Activated T-helper 1 cell treated with anti-CD3 and anti-CD28 coated beads, Interleukin-12 subunit alpha, Interleukin-12 subunit beta, Interleukin-2, Interleukin-4 antibody, amounts not matched to agents 30 ng/mL and 10 ng/mL and 1 ng/mL, durations not matched to agents 14 hours and 24 hours and 36 hours (primary cell): ENCODE results near the gene MTM1. TPM values are rescaled to one million over a fixed set of nuclear protein-coding genes. Genes with fewer than 3 reads are reported as not detected.

Experiments used
- DNase-seq: peaks from one replicate; pipeline ENCODE4 v3.0.0; 2021; ENCODE audit warnings: low spot score
- H3K27ac Mint-ChIP-seq: one replicate; pipeline ENCODE4 v1.8.0; 2021; ENCODE audit warnings: mild to moderate bottlenecking, mixed read lengths
- H3K27me3 Mint-ChIP-seq: one replicate; pipeline ENCODE4 v1.8.0; 2022; ENCODE audit warnings: mild to moderate bottlenecking, moderate library complexity, mixed read lengths; ENCODE audit not compliant: insufficient read depth
- H3K36me3 Mint-ChIP-seq: one replicate; pipeline ENCODE4 v1.8.0; 2021; ENCODE audit warnings: low read depth, mixed read lengths
- H3K4me1 Mint-ChIP-seq: one replicate; pipeline ENCODE4 v1.8.0; 2021; ENCODE audit warnings: low read depth, mixed read lengths
- H3K4me3 Mint-ChIP-seq: one replicate; pipeline ENCODE4 v1.8.0; 2021; ENCODE audit warnings: mild to moderate bottlenecking, moderate library complexity, mixed read lengths
- H3K9me3 Mint-ChIP-seq: one replicate; pipeline ENCODE4 v1.8.0; 2021; ENCODE audit warnings: mixed read lengths
- intact Hi-C: fragments of 100-400 bp; cut with micrococcal nuclease; formaldehyde crosslinking; loops from one replicate; pipeline ENCODE4 v1.15.1; 2024
- total RNA-seq: library from RNA; stranded (reverse); gene quantifications from 2 replicates; pipeline ENCODE4 v1.2.3, GENCODE V29; 2022

The MTM1 gene
- total RNA-seq, 1 donor from 2014 or later, result 24.1 TPM

DNA sequence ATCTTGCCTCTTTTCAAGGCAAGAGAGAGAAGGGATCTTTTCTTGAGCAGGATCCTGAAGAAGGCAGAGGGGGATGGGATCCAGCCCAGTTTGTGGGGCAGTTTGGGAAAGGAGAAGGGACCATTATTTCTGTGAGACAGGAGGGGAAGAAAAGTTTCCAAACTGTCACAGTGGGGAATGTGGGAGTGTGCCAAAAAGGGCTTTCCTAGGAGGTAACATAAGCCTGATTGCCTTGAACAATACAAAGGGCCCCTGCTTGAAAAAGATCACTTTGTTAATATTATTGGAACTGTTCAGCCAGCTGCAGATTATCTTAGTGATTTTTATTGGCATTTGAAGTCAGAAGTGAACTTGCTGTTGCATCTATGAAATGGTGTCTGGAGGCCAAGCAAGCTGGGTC is 55.2 kb downstream of the MTM1 start:
- intact Hi-C loops, result no loop called here

DNA sequence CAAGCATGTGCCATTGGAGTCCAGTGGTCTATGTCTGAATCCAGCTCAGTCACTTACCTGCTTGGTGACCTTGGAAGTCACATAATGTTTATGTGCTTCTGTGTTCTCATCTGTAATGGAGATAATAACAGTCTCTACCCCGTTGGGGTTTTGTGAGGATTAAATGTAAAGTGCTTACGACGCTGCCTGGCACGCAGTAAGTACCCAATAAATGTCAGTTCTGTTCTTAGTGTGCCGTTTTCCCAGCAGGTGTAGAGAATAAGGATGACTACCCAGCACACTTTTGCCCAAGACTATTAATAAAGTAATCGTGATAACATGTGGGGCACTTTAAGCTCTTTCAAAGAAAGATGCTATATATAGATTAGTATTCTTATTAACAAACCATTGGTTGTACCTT is 56.7 kb downstream of the MTM1 start:
- no peak for DNase-seq
- Mint-ChIP-seq H3K4me3 (no peak overlapping the region), H3K4me1 (peaks cover 4% of the 10 kb centered on the region), H3K27me3 (no peaks in the 10 kb centered on the region), H3K36me3 (peaks cover 39% of the 10 kb centered on the region), H3K9me3 (no peaks in the 10 kb centered on the region), H3K27ac (no peak overlapping the region)
- intact Hi-C loops, result no loop called here

More for the DNA sequence above, 55.2 kb downstream of the MTM1 start:
- Mint-ChIP-seq H3K4me3 (no peak overlapping the region), H3K9me3 (no peaks in the 10 kb centered on the region), H3K36me3 (peaks cover 41% of the 10 kb centered on the region), H3K27ac (no peak overlapping the region), H3K27me3 (no peaks in the 10 kb centered on the region), H3K4me1 (peaks cover 4% of the 10 kb centered on the region)
- no peak for DNase-seq

DNA sequence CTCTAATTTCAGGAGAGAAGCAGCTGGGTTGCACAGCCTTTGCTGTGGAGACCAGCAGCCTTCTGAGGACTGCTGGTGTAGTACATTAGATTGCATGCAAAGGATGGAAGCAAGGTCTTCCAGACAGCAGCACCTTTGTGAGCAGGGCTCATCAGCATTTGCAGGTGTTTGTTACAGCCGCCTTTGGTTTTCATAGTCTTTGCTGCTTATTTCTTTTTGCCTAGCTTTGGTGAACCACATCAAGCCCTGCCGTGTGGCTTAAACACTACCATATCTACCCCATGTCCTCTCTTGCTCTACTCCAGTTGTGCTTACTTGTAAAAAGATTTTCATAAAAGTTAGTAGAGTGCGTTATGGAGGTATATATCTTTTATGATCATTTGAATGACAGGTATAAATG is 57.5 kb downstream of the MTM1 start:
- DNase-seq, result no peak
- H3K27ac Mint-ChIP-seq, result no peak overlapping the region
- no peak overlapping the region for H3K4me3 Mint-ChIP-seq
- intact Hi-C loops, result no loop called here
- no peaks in the 10 kb centered on the region for H3K27me3 Mint-ChIP-seq
- no peaks in the 10 kb centered on the region for H3K9me3 Mint-ChIP-seq
- peaks cover 4% of the 10 kb centered on the region for H3K4me1 Mint-ChIP-seq
- peaks cover 36% of the 10 kb centered on the region for H3K36me3 Mint-ChIP-seq

DNA sequence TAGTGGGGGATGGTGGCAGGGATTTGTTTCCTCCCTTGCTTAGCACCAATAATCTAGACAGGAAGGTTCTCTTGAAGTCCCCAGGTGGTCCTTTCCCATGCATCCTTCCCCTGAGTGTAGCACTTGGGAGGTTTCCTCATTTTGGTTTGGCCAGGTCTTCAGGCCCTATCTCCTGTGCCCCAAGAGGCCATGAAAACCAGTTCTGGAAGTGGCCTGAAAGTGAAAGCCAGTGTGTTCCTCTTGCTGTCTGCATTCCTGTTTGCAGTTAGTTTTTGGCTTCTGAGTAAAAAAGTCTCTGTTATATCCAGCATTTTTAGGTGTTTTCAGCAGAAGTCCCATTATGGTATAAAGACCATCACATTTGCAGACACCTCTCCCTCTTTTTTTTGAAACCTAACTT is 59.5 kb downstream of the MTM1 start:
- Mint-ChIP-seq H3K27ac (peak overlapping the region; percentile 0), H3K4me1 (no peaks in the 10 kb centered on the region), H3K4me3 (no peak overlapping the region), H3K27me3 (no peaks in the 10 kb centered on the region), H3K36me3 (peaks cover 32% of the 10 kb centered on the region), H3K9me3 (no peaks in the 10 kb centered on the region)
- intact Hi-C loops, result no loop called here
- no peak for DNase-seq

DNA sequence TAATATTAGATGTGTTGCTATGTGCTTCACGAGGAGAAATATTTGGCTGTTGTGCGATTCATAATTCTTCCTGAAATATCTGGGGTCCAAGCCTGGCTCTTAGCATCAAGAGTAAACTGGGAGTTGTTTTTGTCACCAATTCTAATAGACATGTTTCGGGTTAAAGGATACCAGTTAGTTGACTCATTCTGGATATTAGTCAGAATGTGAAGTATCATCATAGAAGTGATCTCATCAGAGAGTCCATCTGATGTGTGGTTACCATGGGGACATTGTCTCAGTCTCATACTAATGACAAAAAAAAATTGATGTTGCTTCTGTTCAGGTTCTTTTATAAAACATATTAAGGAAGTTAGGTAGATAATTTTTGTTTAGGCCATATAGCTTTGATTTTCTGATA is 67.5 kb downstream of the MTM1 start:
- Mint-ChIP-seq H3K4me3 (no peak overlapping the region), H3K36me3 (peaks cover 25% of the 10 kb centered on the region), H3K27ac (peak overlapping the region; percentile 78), H3K4me1 (peaks cover 7% of the 10 kb centered on the region), H3K27me3 (no peaks in the 10 kb centered on the region), H3K9me3 (no peaks in the 10 kb centered on the region)
- no peak for DNase-seq
- intact Hi-C loops, result loop anchor here (1.0 to 5.0 kb wide), 6 partner anchors 56 to 273 kb away; partner anchors contain the start of genes MAMLD1, MTM1 and MTMR1

DNA sequence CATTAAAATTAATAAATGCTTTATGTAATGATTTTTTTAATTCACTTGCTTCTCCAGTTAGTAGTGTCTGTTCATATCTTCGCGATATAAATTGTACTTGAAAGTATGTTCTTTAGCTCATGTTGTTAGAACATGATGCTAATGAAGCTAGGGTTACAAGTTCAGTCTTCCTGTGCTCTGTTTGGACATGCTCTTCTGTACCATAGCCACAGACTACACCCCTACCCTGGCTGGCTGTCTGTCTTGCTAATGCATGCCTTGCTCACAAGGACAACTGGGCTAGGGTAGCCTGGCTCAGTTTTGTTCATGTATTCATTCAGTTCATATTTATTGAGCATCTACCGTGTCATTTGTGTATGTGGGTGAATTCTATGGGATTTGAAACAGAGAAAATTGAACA is 74.0 kb downstream of the MTM1 start:
- Mint-ChIP-seq H3K4me3 (no peak overlapping the region), H3K9me3 (no peaks in the 10 kb centered on the region), H3K27me3 (no peaks in the 10 kb centered on the region), H3K4me1 (no peaks in the 10 kb centered on the region), H3K27ac (no peak overlapping the region), H3K36me3 (peaks cover 15% of the 10 kb centered on the region)
- DNase-seq, result no peak
- intact Hi-C loops, result no loop called here

DNA sequence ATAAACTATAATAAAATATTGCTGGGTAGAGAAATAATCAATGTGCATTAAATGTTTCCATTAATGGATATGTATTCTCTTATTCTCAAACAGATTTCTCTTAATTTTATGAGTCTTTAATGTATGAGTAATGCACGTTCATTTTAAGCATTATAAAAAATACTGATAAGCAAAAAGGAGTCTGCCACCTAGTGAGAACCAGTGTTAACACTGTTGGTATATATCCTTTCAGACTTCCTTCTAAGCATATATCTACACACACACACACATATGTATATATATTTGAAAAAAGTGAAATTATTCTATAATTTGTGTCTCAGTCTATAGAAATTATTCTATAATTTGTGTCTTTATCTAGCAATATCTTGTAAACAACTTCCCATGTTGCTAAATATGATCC is 74.8 kb downstream of the MTM1 start:
- peaks cover 15% of the 10 kb centered on the region for H3K36me3 Mint-ChIP-seq
- H3K27me3 Mint-ChIP-seq, result no peaks in the 10 kb centered on the region
- no peaks in the 10 kb centered on the region for H3K4me1 Mint-ChIP-seq
- intact Hi-C loops, result no loop called here
- no peak overlapping the region for H3K4me3 Mint-ChIP-seq
- no peak overlapping the region for H3K27ac Mint-ChIP-seq
- H3K9me3 Mint-ChIP-seq, result no peaks in the 10 kb centered on the region
- no peak for DNase-seq

DNA sequence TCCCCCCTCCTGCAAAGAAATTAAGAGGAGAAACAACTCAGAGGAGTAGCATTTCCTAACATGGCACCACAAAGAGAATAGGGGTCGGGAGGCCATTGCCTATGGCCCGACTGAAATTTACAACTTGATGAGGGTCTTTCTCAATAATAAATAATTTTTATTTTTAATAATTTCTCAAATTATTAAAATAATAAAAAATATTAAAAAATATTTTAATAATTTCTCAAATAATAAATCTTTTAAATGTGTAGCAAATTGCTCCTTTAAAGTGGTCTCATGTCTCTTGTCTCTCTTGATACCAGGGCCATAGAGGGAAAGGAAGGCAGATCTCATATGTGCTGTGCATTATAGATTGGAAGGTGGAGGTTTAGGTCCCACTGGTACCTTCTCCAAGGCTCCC is 75.5 kb downstream of the MTM1 start:
- no peak for DNase-seq
- Mint-ChIP-seq H3K9me3 (no peaks in the 10 kb centered on the region), H3K36me3 (peaks cover 15% of the 10 kb centered on the region), H3K27ac (no peak overlapping the region), H3K27me3 (no peaks in the 10 kb centered on the region), H3K4me3 (no peak overlapping the region), H3K4me1 (no peaks in the 10 kb centered on the region)
- intact Hi-C loops, result no loop called here

DNA sequence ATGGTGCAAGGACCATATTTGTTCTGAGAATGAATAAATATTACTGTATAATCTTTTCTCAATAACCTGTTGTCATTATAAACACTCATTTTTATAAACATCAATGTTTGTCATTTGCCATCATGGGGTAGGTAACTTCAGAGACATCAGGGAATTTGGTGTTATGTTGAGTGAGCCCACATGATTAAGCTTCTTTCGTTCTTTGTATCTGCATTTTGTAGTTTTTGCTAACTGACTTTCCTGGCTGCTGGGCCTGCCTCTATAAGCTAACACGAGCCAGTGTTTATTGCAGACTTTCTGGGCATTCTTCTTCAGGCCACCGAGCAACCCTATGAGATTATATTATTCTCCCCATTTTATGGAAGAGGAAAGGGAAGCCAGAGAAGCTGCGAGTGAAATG is 76.0 kb downstream of the MTM1 start:
- H3K27ac Mint-ChIP-seq, result no peak overlapping the region
- no peak overlapping the region for H3K4me3 Mint-ChIP-seq
- no peaks in the 10 kb centered on the region for H3K27me3 Mint-ChIP-seq
- no peaks in the 10 kb centered on the region for H3K4me1 Mint-ChIP-seq
- intact Hi-C loops, result no loop called here
- no peak for DNase-seq
- H3K36me3 Mint-ChIP-seq, result peaks cover 19% of the 10 kb centered on the region
- H3K9me3 Mint-ChIP-seq, result no peaks in the 10 kb centered on the region

DNA sequence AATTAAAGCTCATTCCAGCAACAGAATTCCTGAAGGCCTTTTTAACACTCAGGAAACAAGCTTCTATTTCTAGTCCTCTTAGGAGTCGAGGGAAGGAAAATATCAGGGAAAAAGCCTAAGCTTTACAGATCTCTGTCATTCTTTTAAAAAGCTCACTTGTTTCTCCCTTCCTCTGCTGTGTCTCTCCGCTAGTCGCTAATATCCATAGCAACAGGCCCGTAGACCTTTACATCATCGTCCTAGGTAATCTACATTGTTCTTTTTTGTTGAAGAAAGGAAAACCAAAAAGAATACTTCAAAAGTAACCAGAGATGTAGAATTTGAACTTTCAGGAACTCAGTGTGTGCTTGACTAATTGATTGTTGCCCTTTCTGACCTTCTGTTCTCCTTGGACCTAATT is 78.9 kb downstream of the MTM1 start:
- intact Hi-C loops, result no loop called here
- peaks cover 32% of the 10 kb centered on the region for H3K36me3 Mint-ChIP-seq
- no peaks in the 10 kb centered on the region for H3K27me3 Mint-ChIP-seq
- no peaks in the 10 kb centered on the region for H3K9me3 Mint-ChIP-seq
- no peak overlapping the region for H3K27ac Mint-ChIP-seq
- H3K4me1 Mint-ChIP-seq, result peaks cover 4% of the 10 kb centered on the region
- no peak overlapping the region for H3K4me3 Mint-ChIP-seq
- no peak for DNase-seq

DNA sequence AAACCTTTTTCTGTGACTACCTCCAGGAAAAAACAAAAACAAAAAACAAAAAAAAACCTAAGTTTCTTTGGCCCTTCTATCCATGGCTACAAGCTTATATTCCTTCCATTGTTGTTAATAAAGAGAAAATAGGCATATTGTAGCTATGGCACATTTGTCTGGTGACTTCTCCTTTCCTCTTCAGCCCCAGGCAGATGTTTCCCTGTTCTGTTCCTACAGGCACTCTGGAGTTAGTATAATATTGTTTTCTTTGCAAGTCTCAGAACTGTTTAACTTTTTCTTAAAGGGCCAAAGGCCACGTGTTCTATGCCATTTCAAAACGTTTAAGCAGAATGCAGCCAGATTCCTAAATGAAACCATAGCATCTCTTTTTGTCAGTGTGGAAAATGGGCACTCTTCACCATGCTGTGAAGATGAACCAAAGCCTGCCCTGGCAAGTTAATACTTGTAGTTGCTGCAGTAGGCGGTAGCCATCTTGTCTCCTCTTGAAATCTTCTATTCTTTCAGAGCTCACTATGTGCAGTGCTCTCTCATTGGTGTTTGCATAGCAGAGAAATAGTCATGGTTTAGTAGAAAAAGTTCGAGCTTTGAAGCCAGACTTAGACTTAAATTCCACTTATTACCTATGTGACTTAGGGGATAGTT is 80.0 kb downstream of the MTM1 start:
- Mint-ChIP-seq H3K27me3 (no peaks in the 10 kb centered on the region), H3K36me3 (peaks cover 30% of the 10 kb centered on the region), H3K4me1 (peaks cover 4% of the 10 kb centered on the region), H3K9me3 (no peaks in the 10 kb centered on the region), H3K4me3 (no peak overlapping the region), H3K27ac (no peak overlapping the region)
- intact Hi-C loops, result no loop called here
- no peak for DNase-seq

DNA sequence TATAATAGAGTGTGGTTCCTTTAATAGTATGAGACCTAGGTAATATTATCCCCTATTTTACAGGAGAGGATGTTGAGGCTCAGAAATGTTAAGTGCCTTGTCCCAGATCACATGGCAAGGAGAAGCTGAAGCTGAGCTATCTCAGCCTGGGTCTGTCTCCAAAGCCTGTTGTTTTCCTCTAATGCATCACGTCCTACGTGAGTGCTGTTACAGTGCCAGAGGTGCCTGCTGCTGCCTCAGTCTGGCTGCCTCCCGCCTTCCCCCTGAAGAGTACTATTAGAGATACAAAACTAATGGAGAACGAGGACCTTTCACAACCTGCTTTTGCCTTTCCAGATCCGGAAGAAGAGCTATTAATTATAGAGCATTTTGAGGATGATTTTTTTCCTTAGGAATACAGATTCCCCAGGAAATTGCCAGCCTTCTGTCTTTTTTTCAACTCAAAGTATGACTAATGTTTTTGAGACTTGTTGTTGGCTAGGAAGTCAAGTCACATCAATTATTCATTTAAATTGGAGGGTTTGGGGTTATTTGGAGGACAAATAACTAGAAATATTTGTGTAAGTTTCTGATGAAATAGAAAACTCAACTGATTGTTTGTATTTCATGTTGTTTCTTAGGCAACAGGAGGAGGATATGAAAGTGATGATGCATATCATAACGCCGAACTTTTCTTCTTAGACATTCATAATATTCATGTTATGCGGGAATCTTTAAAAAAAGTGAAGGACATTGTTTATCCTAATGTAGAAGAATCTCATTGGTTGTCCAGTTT is 80.9 kb downstream of the MTM1 start:
- no peak overlapping the region for H3K27ac Mint-ChIP-seq

DNA sequence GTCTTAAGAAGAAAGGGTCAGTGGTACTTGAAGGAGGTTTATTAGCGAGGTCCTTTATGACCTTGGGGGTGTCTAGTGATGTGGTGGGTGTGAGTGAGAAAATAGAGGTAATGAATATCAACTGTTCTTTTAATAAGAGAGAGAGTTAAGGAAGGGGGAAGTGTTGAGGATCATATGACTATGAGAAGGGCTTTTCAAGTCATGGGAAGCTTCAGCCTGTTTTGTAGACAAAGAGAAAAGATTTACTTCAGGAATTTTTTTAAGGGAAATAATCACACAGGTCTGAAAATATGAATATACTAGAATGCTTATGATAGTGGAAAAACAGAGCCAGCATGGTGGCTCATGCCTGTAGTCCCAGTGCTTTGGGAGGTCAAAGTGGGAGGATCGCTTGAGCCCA is 83.5 kb downstream of the MTM1 start:
- Mint-ChIP-seq H3K27me3 (no peaks in the 10 kb centered on the region), H3K4me3 (no peak overlapping the region), H3K36me3 (peaks cover 31% of the 10 kb centered on the region), H3K9me3 (no peaks in the 10 kb centered on the region), H3K27ac (no peak overlapping the region), H3K4me1 (peaks cover 4% of the 10 kb centered on the region)
- no peak for DNase-seq
- intact Hi-C loops, result no loop called here

More for the DNA sequence above, 80.9 kb downstream of the MTM1 start:
- no peaks in the 10 kb centered on the region for H3K27me3 Mint-ChIP-seq
- peaks cover 34% of the 10 kb centered on the region for H3K36me3 Mint-ChIP-seq
- intact Hi-C loops, result no loop called here
- DNase-seq, result no peak
- no peaks in the 10 kb centered on the region for H3K9me3 Mint-ChIP-seq
- no peak overlapping the region for H3K4me3 Mint-ChIP-seq
- H3K4me1 Mint-ChIP-seq, result peaks cover 4% of the 10 kb centered on the region
